AG09319 (cell line): ENCODE results near the gene SGK1.
"Not testable (repeated sequence)": the region's sequence is repeated elsewhere in the genome, so short reads cannot be mapped to it uniquely, and the experiment has no call there.

ENCODE experiments used
- DNase-seq: peaks from one replicate; pipeline ENCODE4 v3.0.0-alpha.2; 2010; ENCODE audit warnings: low read depth; ENCODE audit errors: extremely low read depth
- CTCF ChIP-seq: IDR thresholded peaks from 2 replicates; pipeline ENCODE4 v1.5.1; 2011; ENCODE audit warnings: low read depth, mild to moderate bottlenecking, inconsistent platforms, low read length, moderate library complexity

The SGK1 gene

DNA sequence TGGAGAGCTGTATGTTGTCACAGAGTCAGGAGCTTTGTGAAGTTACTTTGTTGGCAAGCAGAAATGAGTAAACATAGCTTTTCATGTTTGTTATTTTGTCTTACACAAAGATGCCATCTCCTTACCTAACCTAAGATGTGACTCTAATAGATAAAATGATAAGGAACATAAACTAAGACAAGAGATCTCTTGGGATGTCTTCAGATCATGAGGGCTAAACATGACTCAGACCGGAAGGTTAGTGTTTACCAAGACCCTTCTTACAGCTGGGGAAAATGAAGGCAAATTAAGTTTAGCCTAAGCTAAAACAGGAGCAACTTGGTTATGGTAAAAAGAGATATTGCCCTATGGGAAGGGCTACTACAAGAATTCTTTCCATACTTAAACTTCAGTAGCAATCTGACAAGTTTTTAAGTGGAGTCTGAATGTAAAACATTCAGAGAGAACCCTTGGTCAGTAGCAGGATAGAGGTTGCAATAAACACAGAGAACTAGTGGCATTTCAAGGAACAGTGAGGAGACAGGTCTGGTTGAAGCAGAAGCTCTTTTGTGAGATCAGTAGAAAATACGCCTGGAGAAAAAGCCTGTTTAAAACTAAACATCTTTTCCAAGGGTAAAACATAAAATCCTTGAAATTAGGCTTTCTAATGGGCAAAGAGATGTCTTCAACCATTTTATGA, 29.9 kb downstream of the SGK1 start:
- TF ChIP-seq CTCF = no peak
- no peak for DNase-seq

DNA sequence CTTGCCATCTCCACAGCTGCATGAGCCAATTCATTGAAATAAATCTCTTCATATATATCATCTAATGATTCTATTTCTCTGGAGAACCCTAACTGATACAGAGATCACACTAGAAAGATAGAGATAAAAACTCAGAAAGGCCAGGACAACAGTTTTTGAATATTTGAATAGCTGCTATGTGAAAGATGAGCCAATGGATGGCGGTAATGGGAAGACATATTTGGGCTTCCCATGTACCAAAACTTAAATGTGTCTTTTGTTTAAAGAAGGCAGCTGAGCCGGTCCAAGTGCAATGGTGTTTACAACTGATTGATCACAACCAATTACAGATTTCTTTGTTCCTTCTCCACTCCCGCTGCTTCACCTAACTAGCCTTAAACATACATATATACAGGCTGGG, 35.1 kb downstream of the SGK1 start:
- no peak for TF ChIP-seq CTCF
- DNase-seq = no peak

DNA sequence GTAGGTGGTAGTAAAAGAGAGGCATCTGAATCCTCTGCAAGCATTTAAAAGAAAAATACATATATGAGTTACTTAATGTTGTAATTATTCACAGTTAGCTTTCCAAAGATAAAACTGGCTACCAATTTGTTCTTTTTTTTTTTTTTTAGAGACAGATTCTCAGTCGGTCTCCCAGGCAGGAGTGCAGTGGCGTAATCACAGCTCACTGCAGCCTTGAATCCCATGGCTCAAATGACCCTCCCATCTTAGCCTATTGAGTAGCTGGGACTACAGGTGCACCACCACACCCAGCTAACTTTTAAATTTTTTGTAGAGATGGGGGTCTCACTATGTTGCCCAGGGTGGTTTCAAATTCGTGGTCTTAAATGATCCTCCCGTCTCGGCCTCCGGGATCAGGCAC, 36.5 kb downstream of the SGK1 start:
- TF ChIP-seq CTCF = no peak
- DNase-seq = no peak

GRCh38 chr6:134278000-134278399, 39.9 kb downstream of the SGK1 start:
- no peak for TF ChIP-seq CTCF
- no peak for DNase-seq

DNA sequence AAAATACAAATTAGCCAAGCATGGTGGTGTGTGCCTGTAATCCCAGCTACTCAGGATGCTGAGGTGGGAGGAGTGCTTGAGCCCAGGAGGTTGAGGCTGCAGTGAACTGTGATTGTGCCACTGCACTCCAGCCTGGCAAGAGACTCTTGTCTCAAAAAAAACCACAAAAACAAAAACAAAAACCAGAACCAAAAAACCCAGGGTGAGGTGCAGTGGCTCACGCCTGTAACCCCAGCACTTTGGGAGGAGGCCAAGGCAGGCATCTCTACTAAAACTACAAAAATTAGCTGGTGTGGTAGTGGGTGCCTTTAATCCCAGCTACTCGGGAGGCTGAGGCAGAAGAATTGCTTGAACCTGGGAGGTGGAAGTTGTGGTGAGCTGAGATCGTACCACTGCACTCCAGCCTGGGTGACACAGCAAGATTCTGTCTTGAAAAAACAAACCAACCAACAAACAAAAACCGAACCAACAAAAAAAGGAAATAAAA, 41.0 kb downstream of the SGK1 start:
- not testable (repeated sequence) for DNase-seq

DNA sequence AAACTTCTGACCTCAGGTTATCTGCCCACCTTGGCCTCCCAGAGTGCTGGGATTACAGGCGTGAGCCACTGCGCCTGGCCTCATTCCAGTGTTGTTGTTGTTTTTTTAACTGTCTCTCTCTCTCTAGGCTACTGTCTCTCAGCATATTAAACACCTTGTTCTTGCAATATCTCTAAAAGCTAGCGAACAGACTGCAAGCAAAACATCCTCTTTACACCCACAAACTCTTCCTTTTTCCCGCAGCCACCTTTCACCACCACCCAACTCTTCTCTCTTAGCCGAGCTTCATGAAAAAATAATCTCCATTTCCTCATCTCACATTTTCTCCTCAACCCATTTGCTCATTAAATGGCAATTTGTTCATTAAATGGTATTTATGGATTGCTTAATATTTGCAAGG, 45.5 kb downstream of the SGK1 start:
- no peak for TF ChIP-seq CTCF

GRCh38 chr6:134267917-134268361, 50.0 kb downstream of the SGK1 start:
- no peak for TF ChIP-seq CTCF
- no peak for DNase-seq

More for the DNA sequence above, 45.5 kb downstream of the SGK1 start:
- DNase-seq = no peak

- no peak for DNase-seq
- TF ChIP-seq CTCF = no peak
Measured at GRCh38 chr6:134266776-134267175, 51.1 kb downstream of the SGK1 start.
